ENCODE measurements around the gene CAMTA1. TPM values are rescaled to one million over a fixed set of nuclear protein-coding genes. Genes with fewer than 3 reads are reported as not detected.

The CAMTA1 gene
- total RNA-seq, 1 experiment from 2014 or later: 50.3 TPM

GRCh38 chr1:7039590-7040220 lies 254.5 kb downstream of the CAMTA1 start:
- TF ChIP-seq, protein P1, sequence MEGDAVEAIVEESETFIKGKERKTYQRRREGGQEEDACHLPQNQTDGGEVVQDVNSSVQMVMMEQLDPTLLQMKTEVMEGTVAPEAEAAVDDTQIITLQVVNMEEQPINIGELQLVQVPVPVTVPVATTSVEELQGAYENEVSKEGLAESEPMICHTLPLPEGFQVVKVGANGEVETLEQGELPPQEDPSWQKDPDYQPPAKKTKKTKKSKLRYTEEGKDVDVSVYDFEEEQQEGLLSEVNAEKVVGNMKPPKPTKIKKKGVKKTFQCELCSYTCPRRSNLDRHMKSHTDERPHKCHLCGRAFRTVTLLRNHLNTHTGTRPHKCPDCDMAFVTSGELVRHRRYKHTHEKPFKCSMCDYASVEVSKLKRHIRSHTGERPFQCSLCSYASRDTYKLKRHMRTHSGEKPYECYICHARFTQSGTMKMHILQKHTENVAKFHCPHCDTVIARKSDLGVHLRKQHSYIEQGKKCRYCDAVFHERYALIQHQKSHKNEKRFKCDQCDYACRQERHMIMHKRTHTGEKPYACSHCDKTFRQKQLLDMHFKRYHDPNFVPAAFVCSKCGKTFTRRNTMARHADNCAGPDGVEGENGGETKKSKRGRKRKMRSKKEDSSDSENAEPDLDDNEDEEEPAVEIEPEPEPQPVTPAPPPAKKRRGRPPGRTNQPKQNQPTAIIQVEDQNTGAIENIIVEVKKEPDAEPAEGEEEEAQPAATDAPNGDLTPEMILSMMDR (IDR thresholded peaks at IDR 0.05; ENCODE audit: unreplicated experiment): no peak
- no peak for DNase-seq
- peaks cover 37% of the 10 kb centered on the region for H3K27me3 Mint-ChIP-seq (ENCODE audit: unreplicated experiment)
- H3K27ac Mint-ChIP-seq (ENCODE audit: unreplicated experiment): no peak overlapping the region
- BruUV-seq (replicated peaks): no TSS peak
- CTCF ChIA-PET: no interaction called here
- H3K4me3 Mint-ChIP-seq (ENCODE audit: low read depth, unreplicated experiment): no peak overlapping the region
- H3K9me3 Mint-ChIP-seq (ENCODE audit: low read depth, unreplicated experiment): no peaks in the 10 kb centered on the region
- intact Hi-C loops (cut with micrococcal nuclease; ENCODE audit: unreplicated experiment): loop anchor here (5.0 kb wide), 1 partner anchor 608 kb away; no protein-coding TSS in a partner anchor
- no peaks in the 10 kb centered on the region for H3K36me3 Mint-ChIP-seq (ENCODE audit: insufficient read depth, unreplicated experiment)
- H3K4me1 Mint-ChIP-seq (ENCODE audit: low read depth, unreplicated experiment): no peaks in the 10 kb centered on the region

DNA sequence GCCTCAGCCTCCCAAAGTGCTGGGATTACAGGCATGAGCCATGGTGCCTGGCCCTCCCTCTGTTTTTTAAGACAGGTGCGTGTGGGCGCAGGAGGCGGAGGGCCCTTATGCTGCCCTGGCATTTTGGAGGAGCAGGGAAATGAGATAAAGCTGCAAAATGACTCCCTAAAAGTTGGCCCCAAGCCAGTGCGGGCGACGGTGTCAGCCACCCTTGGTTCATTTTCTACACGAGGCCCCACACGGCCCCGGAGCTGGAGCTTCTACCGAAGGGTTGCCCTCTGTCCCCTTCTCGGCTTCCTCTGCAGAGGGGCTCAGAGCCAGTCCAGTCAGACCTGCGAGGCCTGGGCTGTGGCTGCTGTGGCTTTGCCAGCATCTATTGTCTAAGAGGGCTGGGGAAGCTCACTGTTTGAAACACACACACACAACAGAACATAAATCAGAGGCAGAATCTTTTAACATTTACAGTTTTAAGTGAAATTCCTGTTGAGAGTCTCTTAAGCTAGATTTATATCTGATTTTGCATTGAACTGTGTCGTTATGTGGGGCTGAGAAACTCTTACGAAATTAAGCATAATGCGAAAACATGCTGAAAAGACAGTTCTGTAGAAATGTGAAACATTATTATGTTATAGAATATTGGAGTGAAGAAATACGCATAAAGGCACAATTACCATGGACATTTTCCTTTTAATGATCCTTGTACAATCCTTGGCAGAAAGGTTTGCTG lies 255.9 kb downstream of the CAMTA1 start:
- peaks cover 50% of the 10 kb centered on the region for H3K27me3 Mint-ChIP-seq (ENCODE audit: unreplicated experiment)
- TF ChIP-seq, protein P1 (IDR thresholded peaks at IDR 0.05; ENCODE audit: unreplicated experiment): no peak
- BruUV-seq (replicated peaks): no TSS peak
- no peaks in the 10 kb centered on the region for H3K4me1 Mint-ChIP-seq (ENCODE audit: low read depth, unreplicated experiment)
- no peak overlapping the region for H3K27ac Mint-ChIP-seq (ENCODE audit: unreplicated experiment)
- H3K4me3 Mint-ChIP-seq (ENCODE audit: low read depth, unreplicated experiment): no peak overlapping the region
- no peak for DNase-seq
- H3K36me3 Mint-ChIP-seq (ENCODE audit: insufficient read depth, unreplicated experiment): no peaks in the 10 kb centered on the region
- H3K9me3 Mint-ChIP-seq (ENCODE audit: low read depth, unreplicated experiment): no peaks in the 10 kb centered on the region
- CTCF ChIA-PET: interaction anchor here (2.5 kb wide), 1 partner anchor 167 kb away, joined by 36 read pairs; no protein-coding TSS in a partner anchor
- intact Hi-C loops (cut with micrococcal nuclease; ENCODE audit: unreplicated experiment): loop anchor here (5.0 kb wide), 1 partner anchor 606 kb away; no protein-coding TSS in a partner anchor

- CTCF ChIA-PET: interaction anchor here (0.5 to 2.5 kb wide), 10 partner anchors 28 to 605 kb away, joined by 3 to 36 read pairs (median 4); no protein-coding TSS in a partner anchor
- no peaks in the 10 kb centered on the region for H3K36me3 Mint-ChIP-seq (ENCODE audit: insufficient read depth, unreplicated experiment)
- H3K27ac Mint-ChIP-seq (ENCODE audit: unreplicated experiment): no peak overlapping the region
- TF ChIP-seq, protein P1 (IDR thresholded peaks at IDR 0.05; ENCODE audit: unreplicated experiment): no peak
- H3K27me3 Mint-ChIP-seq (ENCODE audit: unreplicated experiment): peaks cover 46% of the 10 kb centered on the region
- BruUV-seq (replicated peaks): no TSS peak
- intact Hi-C loops (cut with micrococcal nuclease; ENCODE audit: unreplicated experiment): loop anchor here (2.0 to 5.0 kb wide), 3 partner anchors 166 to 605 kb away; no protein-coding TSS in a partner anchor
- no peaks in the 10 kb centered on the region for H3K9me3 Mint-ChIP-seq (ENCODE audit: low read depth, unreplicated experiment)
- no peaks in the 10 kb centered on the region for H3K4me1 Mint-ChIP-seq (ENCODE audit: low read depth, unreplicated experiment)
- DNase-seq: no peak
- H3K4me3 Mint-ChIP-seq (ENCODE audit: low read depth, unreplicated experiment): no peak overlapping the region
Observed at GRCh38 chr1:7042322-7043190, 257.3 kb downstream of the CAMTA1 start.

- no peak for DNase-seq
- no peaks in the 10 kb centered on the region for H3K9me3 Mint-ChIP-seq (ENCODE audit: low read depth, unreplicated experiment)
- H3K4me1 Mint-ChIP-seq (ENCODE audit: low read depth, unreplicated experiment): no peaks in the 10 kb centered on the region
- no peaks in the 10 kb centered on the region for H3K36me3 Mint-ChIP-seq (ENCODE audit: insufficient read depth, unreplicated experiment)
- BruUV-seq (replicated peaks): no TSS peak
- TF ChIP-seq, protein P1 (IDR thresholded peaks at IDR 0.05; ENCODE audit: unreplicated experiment): no peak
- no peak overlapping the region for H3K27ac Mint-ChIP-seq (ENCODE audit: unreplicated experiment)
- peaks cover 52% of the 10 kb centered on the region for H3K27me3 Mint-ChIP-seq (ENCODE audit: unreplicated experiment)
- CTCF ChIA-PET: interaction anchor here (1.0 to 2.5 kb wide), 5 partner anchors 74 to 604 kb away, joined by 4 to 36 read pairs (median 6); no protein-coding TSS in a partner anchor
- H3K4me3 Mint-ChIP-seq (ENCODE audit: low read depth, unreplicated experiment): no peak overlapping the region
- intact Hi-C loops (cut with micrococcal nuclease; ENCODE audit: unreplicated experiment): loop anchor here (2.0 to 5.0 kb wide), 3 partner anchors 166 to 604 kb away; no protein-coding TSS in a partner anchor
Observed at GRCh38 chr1:7043191-7043549, 257.9 kb downstream of the CAMTA1 start.
